Measurements from ENCODE around the gene TWF1. TPM values are rescaled to one million over a fixed set of nuclear protein-coding genes. Genes with fewer than 3 reads are reported as not detected.

Gene TWF1
- total RNA-seq, 1 experiment from 2014 or later, result 140 TPM

DNA sequence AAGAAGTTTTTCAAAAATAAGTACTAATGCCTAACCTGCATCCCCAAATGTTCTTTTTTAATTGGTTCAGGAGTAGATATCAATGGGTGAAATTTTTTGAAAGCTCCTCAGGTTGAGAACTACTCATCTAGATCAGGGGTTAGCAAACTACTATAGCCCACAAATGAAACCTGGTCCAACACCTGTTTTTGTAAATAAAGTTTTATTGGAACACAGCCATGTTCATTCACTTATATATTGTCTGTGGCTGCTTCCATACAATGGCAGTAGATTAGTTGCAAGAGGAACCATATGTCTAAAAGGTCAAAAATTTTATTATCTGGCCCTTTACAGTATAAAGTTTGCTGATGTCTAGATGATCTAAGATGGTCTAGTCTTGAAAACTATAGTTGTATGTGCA, 61.3 kb downstream of the TWF1 start:
- no peaks in the 10 kb centered on the region for H3K27me3 Mint-ChIP-seq (ENCODE audit: insufficient read depth, unreplicated experiment)
- intact Hi-C loops (cut with micrococcal nuclease; ENCODE audit: unreplicated experiment), result no loop called here
- H3K4me3 ChIP-seq (ENCODE audit: low read depth, low read length), result no peak overlapping the region
- H3K36me3 ChIP-seq (ENCODE audit: control insufficient read depth, insufficient read depth, low read length), result no peaks in the 10 kb centered on the region
- H3K9me3 Mint-ChIP-seq (ENCODE audit: unreplicated experiment), result no peaks in the 10 kb centered on the region
- H3K4me3 Mint-ChIP-seq (ENCODE audit: unreplicated experiment), result no peak overlapping the region
- DNase-seq, result no peak
- no TSS peak for BruUV-seq (replicated peaks)
- H3K9me3 ChIP-seq, result no peaks in the 10 kb centered on the region
- no peaks in the 10 kb centered on the region for H3K4me1 ChIP-seq
- peaks cover 21% of the 10 kb centered on the region for H3K36me3 Mint-ChIP-seq (ENCODE audit: insufficient read depth, unreplicated experiment)
- H3K27me3 ChIP-seq (replicated peaks; ENCODE audit: control insufficient read depth, insufficient read depth, low read length), result no peaks in the 10 kb centered on the region
- ChIA-PET CTCF (no interaction called here), POLR2A (no interaction called here)
- TF ChIP-seq, protein P1, sequence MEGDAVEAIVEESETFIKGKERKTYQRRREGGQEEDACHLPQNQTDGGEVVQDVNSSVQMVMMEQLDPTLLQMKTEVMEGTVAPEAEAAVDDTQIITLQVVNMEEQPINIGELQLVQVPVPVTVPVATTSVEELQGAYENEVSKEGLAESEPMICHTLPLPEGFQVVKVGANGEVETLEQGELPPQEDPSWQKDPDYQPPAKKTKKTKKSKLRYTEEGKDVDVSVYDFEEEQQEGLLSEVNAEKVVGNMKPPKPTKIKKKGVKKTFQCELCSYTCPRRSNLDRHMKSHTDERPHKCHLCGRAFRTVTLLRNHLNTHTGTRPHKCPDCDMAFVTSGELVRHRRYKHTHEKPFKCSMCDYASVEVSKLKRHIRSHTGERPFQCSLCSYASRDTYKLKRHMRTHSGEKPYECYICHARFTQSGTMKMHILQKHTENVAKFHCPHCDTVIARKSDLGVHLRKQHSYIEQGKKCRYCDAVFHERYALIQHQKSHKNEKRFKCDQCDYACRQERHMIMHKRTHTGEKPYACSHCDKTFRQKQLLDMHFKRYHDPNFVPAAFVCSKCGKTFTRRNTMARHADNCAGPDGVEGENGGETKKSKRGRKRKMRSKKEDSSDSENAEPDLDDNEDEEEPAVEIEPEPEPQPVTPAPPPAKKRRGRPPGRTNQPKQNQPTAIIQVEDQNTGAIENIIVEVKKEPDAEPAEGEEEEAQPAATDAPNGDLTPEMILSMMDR (IDR thresholded peaks at IDR 0.05; ENCODE audit: insufficient read depth in 1 of 2, low read depth in 1 of 2, low read length in 1 of 2, severe bottlenecking in 1 of 2, unreplicated experiment in 1 of 2), result no peak
- H3K4me1 Mint-ChIP-seq (ENCODE audit: low read depth, unreplicated experiment), result no peaks in the 10 kb centered on the region
- H3K27ac Mint-ChIP-seq (ENCODE audit: unreplicated experiment), result no peak overlapping the region

Other genes starting within 250 kb of the TWF1 start
- 29.1 and 36.0 TPM in 2 replicates for gene PUS7L, start 47.5 kb downstream of the TWF1 start, total RNA-seq (2022)
- 11.7 and 15.3 TPM in 2 replicates for gene IRAK4, start 47.4 kb downstream of the TWF1 start, total RNA-seq (2022)
- 28.0 and 34.1 TPM in 2 replicates for gene TMEM117, start 29.8 kb upstream of the TWF1 start, total RNA-seq (2022)

All from Caco-2 (cell line).